ENCODE data around the gene SMG6. TPM values are rescaled to one million over a fixed set of nuclear protein-coding genes. Genes with fewer than 3 reads are reported as not detected.

The SMG6 gene
- total and polyA plus RNA-seq, 2 donors (not counting 3 experiments of a cell fraction or from before 2014, with no cell fraction given): 40.1 to 42.2 TPM

DNA sequence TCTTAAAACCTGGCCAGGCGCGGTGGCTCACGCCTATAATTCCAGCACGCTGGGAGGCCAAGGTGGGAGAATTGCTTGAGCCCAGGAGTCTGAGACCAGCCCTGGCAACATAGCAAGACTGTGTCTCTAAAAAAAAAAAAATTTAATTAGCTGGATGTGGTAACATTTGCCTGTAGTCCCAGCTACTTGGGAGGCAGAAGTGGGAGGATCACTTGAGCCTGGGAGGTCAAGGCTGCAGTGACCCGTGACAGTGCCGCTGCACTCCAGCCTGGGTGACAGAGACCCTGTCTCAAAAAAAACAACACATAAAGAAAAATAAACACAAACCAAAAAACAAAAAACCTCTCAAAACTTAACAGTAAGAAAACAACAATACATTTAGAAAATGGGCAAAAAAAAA is 106.3 kb downstream of the SMG6 start:
- Histone ChIP-seq H3K79me2 (ENCODE audit: control insufficient read depth, insufficient read depth, low read length) (no peaks in the 10 kb centered on the region), H3K9me3 (replicated peaks; ENCODE audit: control insufficient read depth, insufficient read depth, low read length) (no peaks in the 10 kb centered on the region), H3K4me1 (ENCODE audit: control insufficient read depth, extremely low read depth, insufficient read depth, low read length) (peaks cover 14% of the 10 kb centered on the region), H3K9me1 (replicated peaks; ENCODE audit: control insufficient read depth, extremely low read depth, insufficient read depth, low read length) (no peaks in the 10 kb centered on the region), H3K4me3 (replicated peaks in 1 of 3; ENCODE audit: insufficient read depth in 1 of 3, low read depth in 1 of 3, low read length in 3 of 3) (no peak overlapping the region), H3K9ac (replicated peaks; ENCODE audit: extremely low read depth, insufficient read depth, low read length) (no peak overlapping the region), H2AFZ (ENCODE audit: low read depth, low read length) (no peak overlapping the region), H3K27me3 (ENCODE audit: control insufficient read depth in 2 of 2, insufficient read depth in 2 of 2, low read length in 2 of 2) (no peaks in the 10 kb centered on the region), H3K27ac (ENCODE audit: insufficient read depth, low read depth, low read length) (no peak overlapping the region), H3K4me2 (ENCODE audit: insufficient read depth, low read length) (no peak overlapping the region), H4K20me1 (replicated peaks; ENCODE audit: control insufficient read depth, extremely low read depth, insufficient read depth, low read length) (no peaks in the 10 kb centered on the region), H3K36me3 (ENCODE audit: control insufficient read depth in 2 of 2, extremely low read depth in 1 of 2, insufficient read depth in 2 of 2, low read length in 2 of 2) (no peaks in the 10 kb centered on the region)
- ChIA-PET CTCF (interaction anchor here (0.9 to 2.0 kb wide), 3 partner anchors 13 to 79 kb away, joined by 3 to 12 read pairs (median 4); no protein-coding TSS in a partner anchor), POLR2A (no interaction called here)
- no peak for DNase-seq (ENCODE audit: low read depth, low spot score)
- no peak for FAIRE-seq
- TF ChIP-seq, protein P1, sequence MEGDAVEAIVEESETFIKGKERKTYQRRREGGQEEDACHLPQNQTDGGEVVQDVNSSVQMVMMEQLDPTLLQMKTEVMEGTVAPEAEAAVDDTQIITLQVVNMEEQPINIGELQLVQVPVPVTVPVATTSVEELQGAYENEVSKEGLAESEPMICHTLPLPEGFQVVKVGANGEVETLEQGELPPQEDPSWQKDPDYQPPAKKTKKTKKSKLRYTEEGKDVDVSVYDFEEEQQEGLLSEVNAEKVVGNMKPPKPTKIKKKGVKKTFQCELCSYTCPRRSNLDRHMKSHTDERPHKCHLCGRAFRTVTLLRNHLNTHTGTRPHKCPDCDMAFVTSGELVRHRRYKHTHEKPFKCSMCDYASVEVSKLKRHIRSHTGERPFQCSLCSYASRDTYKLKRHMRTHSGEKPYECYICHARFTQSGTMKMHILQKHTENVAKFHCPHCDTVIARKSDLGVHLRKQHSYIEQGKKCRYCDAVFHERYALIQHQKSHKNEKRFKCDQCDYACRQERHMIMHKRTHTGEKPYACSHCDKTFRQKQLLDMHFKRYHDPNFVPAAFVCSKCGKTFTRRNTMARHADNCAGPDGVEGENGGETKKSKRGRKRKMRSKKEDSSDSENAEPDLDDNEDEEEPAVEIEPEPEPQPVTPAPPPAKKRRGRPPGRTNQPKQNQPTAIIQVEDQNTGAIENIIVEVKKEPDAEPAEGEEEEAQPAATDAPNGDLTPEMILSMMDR (IDR thresholded peaks at IDR 0.05; ENCODE audit: extremely low read depth in 1 of 2, insufficient read depth in 1 of 2, low read depth in 1 of 2, low read length in 2 of 2): no peak
- TF ChIP-seq, protein P2, sequence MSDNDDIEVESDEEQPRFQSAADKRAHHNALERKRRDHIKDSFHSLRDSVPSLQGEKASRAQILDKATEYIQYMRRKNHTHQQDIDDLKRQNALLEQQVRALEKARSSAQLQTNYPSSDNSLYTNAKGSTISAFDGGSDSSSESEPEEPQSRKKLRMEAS (IDR thresholded peaks at IDR 0.05; ENCODE audit: insufficient read depth, insufficient read length): no peak
- TF ChIP-seq JUN (IDR thresholded peaks at IDR 0.05; ENCODE audit: borderline replicate concordance, insufficient read depth, insufficient read length, low read depth) (no peak), POLR2A (IDR thresholded peaks at IDR 0.05; ENCODE audit: low read depth, low read length) (no peak), POLR2AphosphoS5 (IDR thresholded peaks at IDR 0.05; ENCODE audit: insufficient read depth, low read depth, low read length) (no peak), MYC (IDR thresholded peaks at IDR 0.05; ENCODE audit: low read depth, low read length) (no peak), FOS (IDR thresholded peaks at IDR 0.05; ENCODE audit: borderline replicate concordance, insufficient read depth, low read length) (no peak), GATA2 (IDR thresholded peaks at IDR 0.05; ENCODE audit: insufficient read depth, insufficient read length, low read depth, low read length) (no peak), EZH2 (IDR thresholded peaks at IDR 0.05; ENCODE audit: borderline replicate concordance, low read depth, low read length, severe bottlenecking) (no peak)
- dilution Hi-C loops (cut with MboI; ENCODE audit: extremely low pct_ligation_motif_present, low sequenced_read_pairs) (no loop called here), intact Hi-C loops (cut with micrococcal nuclease) (no loop called here)
- no TSS peak for BruUV-seq (replicated peaks)
